Upper lobe of right lung (tissue), 1 donor: ENCODE results near the gene RAX. TPM values are rescaled to one million over a fixed set of nuclear protein-coding genes. Genes with fewer than 3 reads are reported as not detected.

Experiments
- ATAC-seq: fragments of 200-7000 bp; cut with Tn5 transposase; one replicate; pipeline ENCODE4 v1.9.1; 2020; ENCODE audit warnings: mild to moderate bottlenecking, moderate library complexity
- DNase-seq: peaks from one replicate; pipeline ENCODE4 v3.0.0-alpha.2; 2020
- H3K27ac ChIP-seq: fragments of 200-600 bp; one replicate; pipeline ENCODE4 v1.8.0; 2022
- H3K27me3 ChIP-seq: fragments of 200-600 bp; one replicate; pipeline ENCODE4 v1.8.0; 2022; ENCODE audit warnings: mild to moderate bottlenecking
- H3K36me3 ChIP-seq: fragments of 200-600 bp; one replicate; pipeline ENCODE4 v1.8.0; 2022
- H3K4me1 ChIP-seq: fragments of 200-600 bp; one replicate; pipeline ENCODE4 v1.8.0; 2022
- H3K4me3 ChIP-seq: fragments of 200-600 bp; one replicate; pipeline ENCODE4 v1.8.0; 2022; ENCODE audit warnings: mild to moderate bottlenecking
- H3K9me3 ChIP-seq: fragments of 200-600 bp; one replicate; pipeline ENCODE4 v1.8.0; 2022
- intact Hi-C: fragments of 100-400 bp; cut with DNase I; formaldehyde crosslinking; loops from one replicate; pipeline ENCODE4 v1.11.0; 2022
- total RNA-seq: library from RNA; stranded (reverse); fragmentation: NEBNext Ultra II Directional; extraction: Animal tissue kit (Norgen Biotek cat#: 25700); gene quantifications from one replicate; pipeline ENCODE4 v1.2.1, GENCODE V29; 2021
- TF ChIP-seq, protein P1 (sequence below): fragments of 200-600 bp; IDR thresholded peaks from one replicate; pipeline ENCODE4 v1.8.0; 2022; ENCODE audit warnings: antibody characterized with exemption
- donor health status: DM: no; HTN: yes; CAD: no; lungs with severe emphysema.

The RAX gene
- total RNA-seq, 1 donor from 2014 or later = not detected

DNA sequence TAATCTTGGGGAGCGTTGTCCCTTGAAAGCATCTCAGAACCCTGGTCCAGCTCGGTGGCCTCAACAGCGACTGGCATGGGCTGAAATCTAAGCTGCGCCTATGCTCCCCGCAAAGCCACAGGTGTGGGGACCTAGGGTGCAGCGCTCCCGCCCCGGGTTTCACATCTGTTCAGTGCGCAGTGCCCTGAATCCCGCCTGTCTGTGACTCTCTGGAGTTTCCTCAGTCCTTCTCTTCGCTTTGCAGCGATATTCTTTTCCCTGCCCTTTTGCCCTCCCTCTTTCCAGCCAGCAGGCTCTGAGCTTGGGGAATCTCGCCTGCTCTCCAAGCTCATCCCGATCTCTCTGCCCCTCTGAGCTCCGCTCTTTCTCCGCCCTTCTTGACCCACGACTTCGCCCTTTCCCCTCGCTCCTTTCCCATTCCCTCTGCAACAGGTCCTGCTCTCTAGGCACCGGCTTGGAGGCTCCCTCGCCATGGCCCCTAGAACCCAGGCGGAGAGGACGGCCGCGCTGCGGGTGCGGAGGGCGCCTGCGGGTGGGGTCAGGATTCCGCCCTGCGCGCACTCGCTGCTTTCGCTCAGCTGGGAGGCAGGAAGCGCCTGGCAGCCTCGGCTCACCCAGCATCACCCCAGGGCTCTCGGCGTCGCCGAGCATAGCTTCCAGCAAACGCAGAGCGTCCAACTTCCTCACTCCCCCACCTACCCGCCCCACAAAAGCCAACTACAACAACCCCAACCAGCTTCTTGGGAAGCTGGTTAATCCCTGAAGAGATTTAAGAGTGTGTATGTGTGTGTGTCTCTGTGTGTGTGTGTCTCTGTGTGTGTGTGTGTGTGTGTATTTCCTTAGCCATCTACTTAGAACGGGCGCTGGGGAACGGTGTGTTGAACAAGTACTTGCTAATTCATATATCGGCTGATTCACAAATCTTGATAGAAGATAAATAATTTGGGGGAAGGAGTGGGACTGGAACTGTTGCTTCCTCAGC is 52.2 kb downstream of the RAX start:
- H3K27me3 ChIP-seq = peaks cover 64% of the 10 kb centered on the region
- no peaks in the 10 kb centered on the region for H3K4me1 ChIP-seq
- H3K9me3 ChIP-seq = no peaks in the 10 kb centered on the region
- no peak for ATAC-seq
- no peak overlapping the region for H3K27ac ChIP-seq
- TF ChIP-seq, protein P1, sequence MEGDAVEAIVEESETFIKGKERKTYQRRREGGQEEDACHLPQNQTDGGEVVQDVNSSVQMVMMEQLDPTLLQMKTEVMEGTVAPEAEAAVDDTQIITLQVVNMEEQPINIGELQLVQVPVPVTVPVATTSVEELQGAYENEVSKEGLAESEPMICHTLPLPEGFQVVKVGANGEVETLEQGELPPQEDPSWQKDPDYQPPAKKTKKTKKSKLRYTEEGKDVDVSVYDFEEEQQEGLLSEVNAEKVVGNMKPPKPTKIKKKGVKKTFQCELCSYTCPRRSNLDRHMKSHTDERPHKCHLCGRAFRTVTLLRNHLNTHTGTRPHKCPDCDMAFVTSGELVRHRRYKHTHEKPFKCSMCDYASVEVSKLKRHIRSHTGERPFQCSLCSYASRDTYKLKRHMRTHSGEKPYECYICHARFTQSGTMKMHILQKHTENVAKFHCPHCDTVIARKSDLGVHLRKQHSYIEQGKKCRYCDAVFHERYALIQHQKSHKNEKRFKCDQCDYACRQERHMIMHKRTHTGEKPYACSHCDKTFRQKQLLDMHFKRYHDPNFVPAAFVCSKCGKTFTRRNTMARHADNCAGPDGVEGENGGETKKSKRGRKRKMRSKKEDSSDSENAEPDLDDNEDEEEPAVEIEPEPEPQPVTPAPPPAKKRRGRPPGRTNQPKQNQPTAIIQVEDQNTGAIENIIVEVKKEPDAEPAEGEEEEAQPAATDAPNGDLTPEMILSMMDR = no peak
- H3K36me3 ChIP-seq = no peaks in the 10 kb centered on the region
- no peak for DNase-seq
- no peak overlapping the region for H3K4me3 ChIP-seq
- intact Hi-C loops = no loop called here

DNA sequence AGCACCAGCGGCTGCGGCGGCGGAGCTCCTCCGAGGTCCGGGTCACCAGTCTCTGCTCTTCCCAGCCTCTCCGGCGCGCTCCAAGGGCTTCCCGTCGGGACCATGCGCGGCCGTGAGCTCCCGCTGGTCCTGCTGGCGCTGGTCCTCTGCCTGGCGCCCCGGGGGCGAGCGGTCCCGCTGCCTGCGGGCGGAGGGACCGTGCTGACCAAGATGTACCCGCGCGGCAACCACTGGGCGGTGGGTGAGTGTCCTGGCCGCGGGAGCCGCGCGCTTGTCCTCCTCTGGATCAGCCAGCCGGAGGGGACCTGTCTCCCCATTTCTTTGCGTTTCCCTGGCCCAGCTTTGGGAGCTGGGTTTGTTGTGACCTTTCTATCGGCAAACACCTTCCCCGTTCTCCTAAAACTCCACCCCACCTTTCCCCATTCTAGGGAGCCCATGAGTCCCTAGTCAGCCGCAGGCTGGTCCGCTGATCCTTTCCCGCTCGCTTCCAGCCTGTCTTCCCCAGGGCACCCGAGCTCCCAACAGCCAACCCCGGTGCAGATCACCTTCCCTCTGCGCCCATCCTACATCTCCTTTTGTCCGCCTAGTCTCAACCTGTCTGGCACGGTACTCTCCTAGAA is 53.0 kb downstream of the RAX start:
- Histone ChIP-seq H3K27me3 (peaks cover 64% of the 10 kb centered on the region), H3K36me3 (no peaks in the 10 kb centered on the region), H3K4me3 (no peak overlapping the region), H3K9me3 (no peaks in the 10 kb centered on the region), H3K4me1 (no peaks in the 10 kb centered on the region), H3K27ac (no peak overlapping the region)
- no peak for ATAC-seq
- TF ChIP-seq, protein P1 = no peak
- intact Hi-C loops = no loop called here
- DNase-seq = no peak

DNA sequence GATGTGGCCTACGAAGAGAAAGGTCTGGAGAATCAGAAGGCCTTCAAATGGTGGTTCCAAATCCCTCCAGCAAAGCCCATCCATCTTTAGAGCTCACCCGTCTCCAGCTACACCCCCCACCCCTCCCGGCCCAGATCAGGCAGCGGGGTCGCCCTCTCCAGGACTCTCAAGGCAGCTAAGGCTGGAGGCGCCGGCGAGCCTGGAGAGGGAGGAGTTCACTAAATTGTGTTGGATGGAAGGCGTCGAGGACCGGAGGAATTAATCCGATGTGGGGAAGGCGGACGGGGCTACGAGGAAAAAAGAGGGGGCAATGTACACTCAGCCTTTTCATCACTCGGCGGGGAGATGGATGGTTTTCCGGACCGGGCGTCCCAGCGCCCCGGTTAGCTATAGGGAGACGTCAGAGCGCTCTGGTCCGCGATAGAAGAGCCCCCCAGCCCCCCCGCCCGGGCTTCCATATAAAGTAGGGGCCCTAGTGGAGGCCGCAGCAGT is 53.5 kb downstream of the RAX start, which contains the start of gene GRP:
TSS of gene GRP (plus strand) at position 487 of the 492 bp plus-strand sequence. CDS start 108 bp downstream, outside the sequence.
- Histone ChIP-seq H3K36me3 (no peaks in the 10 kb centered on the region), H3K4me3 (no peak within 1 kb of the TSS), H3K27me3 (peaks cover 64% of the 10 kb centered on the region), H3K9me3 (no peaks in the 10 kb centered on the region), H3K27ac (no peak within 1 kb of the TSS), H3K4me1 (no peaks in the 10 kb centered on the region)
- DNase-seq = no peak
- TF ChIP-seq, protein P1 = no peak
- no peak for ATAC-seq
- intact Hi-C loops = no loop called here

DNA sequence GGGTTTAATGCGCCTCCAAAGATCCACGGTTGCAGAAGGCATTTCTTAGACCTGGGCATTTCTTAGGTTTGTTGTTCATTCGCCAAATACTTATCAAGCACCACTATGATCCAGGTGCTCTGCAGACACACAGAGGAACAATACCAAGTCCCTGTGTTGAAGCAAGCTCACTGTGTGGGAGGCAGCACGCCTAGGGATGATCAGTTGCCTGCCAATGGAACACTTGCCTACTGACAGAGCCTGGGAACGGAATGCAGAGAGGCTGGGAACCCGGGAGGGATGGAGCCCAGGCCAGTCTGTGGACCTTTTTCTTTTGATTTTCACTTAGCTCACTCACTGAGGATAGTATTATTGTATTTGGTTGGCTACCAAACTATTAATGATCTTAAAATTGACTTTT is 55.2 kb downstream of the RAX start:
- ATAC-seq (no peak), DNase-seq (no peak)
- no peak overlapping the region for H3K27ac ChIP-seq
- no peaks in the 10 kb centered on the region for H3K36me3 ChIP-seq
- TF ChIP-seq, protein P1 = no peak
- H3K4me1 ChIP-seq = no peaks in the 10 kb centered on the region
- intact Hi-C loops = no loop called here
- peaks cover 54% of the 10 kb centered on the region for H3K27me3 ChIP-seq
- H3K4me3 ChIP-seq = no peak overlapping the region
- H3K9me3 ChIP-seq = no peaks in the 10 kb centered on the region

Other genes with a start within 250 kb of the RAX start
- 66.8 TPM for gene SEC11C, start 133.6 kb downstream of the RAX start, total RNA-seq
- gene GRP, start 53.3 kb downstream of the RAX start, total RNA-seq = not detected
- gene CPLX4, start 45.2 kb upstream of the RAX start, total RNA-seq = not detected
- gene LMAN1, start 85.8 kb upstream of the RAX start, total RNA-seq = 63.1 TPM